SW 1271 (cell line): ENCODE results near the gene PEPD.

Experiments used
- DNase-seq, 2 experiments: peaks; one replicate each; lab custom pipeline; 2025; lab: John Stamatoyannopoulos, UW

Gene PEPD

DNA sequence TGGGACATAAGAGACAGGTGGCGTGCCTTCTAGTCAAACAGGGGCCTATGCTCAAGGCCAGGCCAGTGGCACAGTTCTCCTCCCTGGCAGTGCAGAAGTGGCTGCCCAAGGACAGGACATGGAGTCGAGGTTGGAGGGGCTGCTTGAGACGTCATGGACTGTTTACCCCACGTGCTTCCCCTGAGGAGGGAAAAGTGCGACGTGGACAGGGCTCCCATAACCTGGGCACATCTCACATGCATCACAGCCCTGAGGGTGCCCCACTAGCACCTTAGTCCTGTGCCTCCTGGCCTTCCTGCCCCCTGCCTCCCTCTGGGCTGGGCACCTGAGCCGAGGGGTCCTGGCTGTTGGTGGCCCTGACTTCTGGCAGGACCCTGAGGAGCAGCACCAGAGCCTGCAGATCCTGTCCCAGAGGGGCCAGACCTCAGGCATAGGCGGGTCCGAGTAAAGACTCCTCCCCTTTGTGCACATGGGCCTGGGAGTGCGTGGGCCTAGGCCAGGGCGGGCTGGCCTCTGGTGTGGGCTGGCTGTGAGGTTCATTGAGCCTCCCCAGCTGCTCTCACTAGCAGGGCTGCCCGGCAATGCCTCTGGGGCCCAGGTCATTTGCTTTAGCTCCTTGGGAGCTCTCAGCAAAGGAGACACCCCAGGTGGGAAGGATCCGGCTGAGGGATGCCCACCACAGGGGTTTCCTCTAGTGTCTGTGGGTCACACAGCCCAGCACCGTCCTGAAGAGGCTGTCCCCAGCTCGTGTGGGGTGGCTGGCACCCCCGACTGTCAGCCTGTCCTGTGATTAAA, 82.4 kb downstream of the PEPD start:
- no peak for DNase-seq

DNA sequence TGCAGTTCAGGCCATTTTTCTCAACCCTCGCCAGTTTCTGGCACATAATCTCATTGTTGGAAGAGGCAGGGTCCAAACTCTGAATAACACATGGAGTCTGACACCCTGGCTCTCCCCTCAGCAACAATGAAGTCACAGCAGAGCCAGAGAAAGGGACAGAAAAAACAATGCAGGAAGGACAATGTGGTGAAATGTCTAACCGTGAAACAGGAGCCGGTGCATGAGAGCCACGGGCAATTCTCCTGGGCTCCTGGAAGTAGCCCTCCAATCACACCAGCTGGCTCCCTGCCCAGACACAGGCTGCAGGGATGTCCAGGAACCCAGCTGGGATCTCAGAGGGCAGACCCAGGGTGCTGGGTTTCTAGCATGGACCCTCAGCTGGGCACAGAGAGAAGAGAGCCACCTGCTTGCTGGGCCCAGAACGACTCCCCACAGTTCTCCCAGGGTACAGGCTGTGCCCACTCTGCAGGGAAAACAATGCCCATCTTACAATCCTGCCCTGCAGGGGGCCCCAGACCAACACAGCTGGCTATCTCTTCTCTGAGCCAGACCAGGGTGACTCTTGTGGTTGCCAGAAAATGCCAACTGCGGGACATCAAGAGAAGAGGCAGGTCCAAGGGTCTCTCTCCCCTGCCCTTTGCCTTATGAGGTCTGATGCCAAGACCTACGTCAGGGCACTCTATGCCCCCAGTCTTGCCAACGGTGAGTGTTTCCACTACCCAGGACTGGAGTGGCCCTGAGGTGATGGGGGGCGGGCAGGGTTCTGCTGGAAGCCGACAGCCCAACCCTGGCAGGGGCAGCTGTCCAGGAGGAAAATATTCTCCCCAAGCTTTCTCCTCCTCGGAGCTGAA, 83.5 kb downstream of the PEPD start:
- peak in 1 of 2 experiments; percentile 1 for DNase-seq

DNA sequence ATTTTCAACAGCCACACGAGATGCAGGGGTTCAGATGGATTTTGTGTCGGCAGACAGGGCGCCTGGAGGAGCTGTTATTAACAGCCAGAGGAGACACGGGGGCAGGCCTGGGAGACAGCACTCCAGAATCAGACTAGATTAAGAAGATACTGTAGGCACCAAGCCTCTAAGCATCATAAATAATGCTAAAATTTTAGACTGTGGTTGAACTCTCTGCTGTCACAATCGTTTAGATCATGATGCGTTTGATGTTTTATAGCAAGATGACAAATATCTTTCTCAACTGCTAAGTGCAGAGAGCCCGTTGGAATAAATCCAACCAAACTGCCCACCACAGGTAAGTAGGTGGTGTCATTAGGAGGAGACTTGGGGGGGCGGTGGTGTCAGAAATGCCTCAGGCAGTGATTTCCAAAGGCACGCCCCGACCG, 84.2 kb downstream of the PEPD start:
- no peak for DNase-seq

DNA sequence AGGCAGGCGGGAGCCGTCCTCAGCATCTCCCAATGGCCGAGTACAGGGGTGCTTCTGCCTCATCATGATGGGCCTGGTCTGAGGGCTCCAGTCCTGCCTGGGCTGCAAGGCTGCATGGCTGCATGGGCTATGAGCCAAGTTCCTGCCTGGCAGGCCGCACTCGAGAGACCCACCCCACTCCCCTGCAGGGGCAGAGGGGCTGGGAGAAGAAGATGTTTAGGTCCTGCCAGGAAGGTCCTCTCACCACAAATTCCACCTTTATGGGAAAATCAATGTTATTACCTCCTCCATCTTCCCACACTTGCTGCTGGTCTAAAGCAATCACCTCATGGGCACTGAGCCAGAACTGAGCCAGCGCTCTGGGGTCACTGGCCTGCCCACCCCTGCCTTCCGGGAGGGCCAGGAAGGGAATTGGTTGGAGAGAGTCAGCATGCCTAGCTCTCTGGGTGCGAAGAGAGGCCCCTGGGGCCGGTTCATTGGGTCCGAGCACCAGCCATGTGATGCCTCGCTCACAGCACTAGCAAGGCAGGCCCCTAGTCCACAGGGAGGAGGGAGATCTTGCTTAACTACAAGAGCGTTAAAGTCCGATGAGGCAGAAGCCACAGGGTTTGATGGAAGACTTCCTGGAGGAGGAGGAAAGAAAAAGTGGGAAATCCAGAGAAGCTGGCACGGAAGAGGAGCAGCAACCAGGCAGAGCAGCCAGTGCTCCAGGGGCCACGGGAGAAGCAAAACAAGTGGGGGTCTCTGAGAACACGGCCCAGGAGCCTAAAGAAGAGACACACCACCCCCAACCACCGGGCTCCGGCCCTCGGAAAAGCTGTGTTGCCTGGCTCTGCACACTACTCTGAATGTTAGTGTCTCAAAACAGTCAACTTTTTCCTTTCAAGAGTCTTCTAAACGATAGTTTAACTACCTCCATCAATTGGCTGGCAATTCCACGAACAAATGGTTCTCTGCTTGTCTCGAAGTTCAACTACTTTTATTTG, 84.9 kb downstream of the PEPD start:
- DNase-seq, result no peak

DNA sequence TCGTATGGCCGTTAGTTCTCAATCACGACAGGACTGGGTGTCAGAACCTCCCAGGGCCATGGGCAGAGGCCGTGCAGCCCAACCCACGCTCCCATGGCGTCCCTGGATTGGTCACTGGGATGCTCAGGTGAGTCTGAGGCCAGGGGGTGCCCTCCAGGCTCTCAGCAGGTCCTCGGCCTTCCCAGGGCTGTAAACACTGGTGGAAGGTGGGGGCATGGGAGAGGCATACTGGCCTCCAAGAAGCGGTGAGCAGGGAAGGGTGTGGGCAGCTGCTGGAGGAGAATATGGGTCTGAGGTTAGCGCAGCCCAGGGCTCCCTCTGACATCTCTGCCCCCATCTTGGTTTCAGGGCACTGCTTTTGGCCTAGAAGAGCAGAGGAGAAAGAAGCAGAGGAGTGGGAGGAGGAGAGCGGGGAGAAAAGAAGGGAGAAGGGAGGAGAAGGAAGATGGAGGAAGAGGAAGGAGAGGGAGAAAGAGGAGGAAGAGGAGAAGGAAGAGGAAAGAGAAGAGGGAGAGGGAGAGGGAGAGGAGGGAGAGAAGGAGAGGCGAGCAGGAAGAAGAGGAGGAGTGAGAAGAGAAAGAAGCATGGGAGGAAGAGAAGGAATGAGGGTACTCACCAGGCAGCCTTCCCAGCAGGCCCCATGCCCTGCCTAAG, 85.8 kb downstream of the PEPD start:
- DNase-seq, result no peak

DNA sequence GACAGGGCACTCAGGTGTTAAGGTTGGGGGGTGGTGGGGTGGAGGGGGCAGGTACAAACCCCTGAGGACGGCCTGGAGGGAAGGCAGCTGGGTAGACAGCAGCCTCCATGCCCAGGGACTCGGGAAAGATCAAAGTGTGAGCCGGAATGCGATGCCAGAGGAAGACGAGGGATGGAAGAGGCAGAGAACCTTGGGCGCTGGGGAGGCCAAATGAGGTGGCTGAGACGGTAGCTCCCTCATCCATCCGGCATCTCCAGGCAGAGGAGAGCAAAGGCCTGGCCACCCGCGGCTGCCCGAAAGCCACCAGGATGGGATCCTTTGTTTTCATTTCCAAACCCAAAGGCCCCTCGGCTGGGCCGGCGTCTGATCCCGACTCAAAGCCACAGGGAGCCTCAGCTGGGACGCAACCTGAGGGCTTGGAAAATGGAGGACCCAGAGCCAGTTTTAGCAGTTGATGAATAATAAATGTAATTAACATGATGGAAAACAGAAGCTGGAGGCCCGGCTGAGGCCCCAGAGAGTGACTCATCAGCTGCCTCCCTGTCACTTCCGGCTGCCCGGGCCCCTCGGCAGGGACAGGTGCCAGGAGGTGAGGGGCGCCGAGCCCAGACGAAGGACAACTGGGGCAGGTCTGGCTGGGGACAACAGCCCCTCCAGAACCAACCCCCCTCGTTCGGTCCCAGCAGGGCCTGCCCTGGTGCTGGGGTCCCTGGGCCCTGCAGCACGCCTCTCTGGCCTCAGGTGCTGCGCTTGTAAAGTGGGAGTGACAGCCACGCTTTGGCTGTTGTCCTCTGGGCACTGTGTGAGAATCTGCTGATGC, 86.5 kb downstream of the PEPD start:
- DNase-seq, result no peak

DNA sequence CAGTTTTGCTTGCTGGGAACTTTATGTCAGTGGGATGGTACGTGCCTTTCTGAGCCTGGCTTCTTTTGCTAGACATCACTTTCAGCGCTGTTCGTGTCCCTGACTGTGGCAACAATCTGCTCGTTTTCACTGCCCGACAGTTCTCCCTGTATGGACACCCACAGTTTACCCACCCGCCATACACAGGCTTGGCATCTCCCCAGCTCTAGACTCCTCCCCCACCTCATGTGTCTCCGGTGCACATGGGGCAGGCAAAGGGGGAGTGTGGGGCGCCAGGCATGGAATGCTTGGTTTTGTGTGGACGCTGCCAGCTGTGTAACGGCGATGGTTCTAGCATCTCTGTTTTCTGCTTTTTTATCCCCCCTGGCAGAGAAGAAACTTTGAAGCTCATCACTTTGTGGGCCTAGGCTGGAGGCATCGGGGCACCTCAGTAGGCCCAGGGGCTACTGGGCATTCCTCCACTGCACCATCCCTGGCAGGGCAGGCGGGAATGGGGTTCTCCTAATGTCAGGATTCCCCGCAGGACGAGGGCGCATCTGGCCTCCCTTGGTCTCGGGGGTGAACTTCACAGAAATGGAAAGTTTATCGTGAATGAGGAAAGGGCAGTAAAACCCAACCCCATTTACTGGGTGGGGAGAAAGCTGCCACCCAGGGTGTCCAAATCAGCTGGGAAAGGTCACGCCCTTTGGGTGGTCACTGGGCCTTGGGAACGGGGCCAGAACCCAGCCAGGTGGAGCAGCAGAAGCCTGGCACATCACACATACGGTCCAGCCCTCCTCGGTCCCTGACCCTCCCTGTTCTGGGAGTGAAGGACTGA, 87.3 kb downstream of the PEPD start:
- no peak for DNase-seq

DNA sequence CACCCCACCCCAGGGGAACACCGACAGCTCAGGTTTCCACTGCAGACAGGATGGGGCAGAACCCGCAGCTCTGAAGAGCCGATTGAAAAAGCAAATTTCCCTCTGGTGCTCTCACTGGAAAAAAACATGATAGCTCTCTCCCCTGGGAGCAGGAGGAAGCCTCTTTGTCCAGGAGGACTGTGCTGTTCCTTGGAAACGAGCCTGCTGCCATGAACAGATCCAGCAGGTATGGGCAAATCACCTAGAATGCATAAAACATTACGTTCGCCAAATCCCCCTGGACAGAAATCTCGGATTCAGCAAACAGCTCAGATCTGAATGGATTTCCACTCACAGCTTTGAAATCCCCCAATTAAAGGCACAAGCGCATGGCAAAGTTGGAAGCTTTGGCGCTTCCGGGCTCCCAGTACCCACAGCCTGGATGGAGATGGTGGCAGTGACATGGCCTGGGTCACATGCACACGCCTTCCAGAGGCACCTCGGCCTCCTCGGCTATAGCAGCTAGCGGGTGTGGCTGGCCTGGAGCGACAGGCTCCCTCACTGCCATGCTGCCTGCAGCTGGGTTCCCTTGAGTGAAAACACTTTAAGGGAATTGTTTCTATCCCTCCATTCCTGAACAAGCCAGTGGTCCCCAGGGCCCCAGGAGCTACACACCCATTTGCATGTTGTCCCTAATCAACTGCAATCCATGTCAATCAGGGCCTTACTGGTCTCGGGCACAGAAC, 89.0 kb downstream of the PEPD start:
- DNase-seq, result no peak

DNA sequence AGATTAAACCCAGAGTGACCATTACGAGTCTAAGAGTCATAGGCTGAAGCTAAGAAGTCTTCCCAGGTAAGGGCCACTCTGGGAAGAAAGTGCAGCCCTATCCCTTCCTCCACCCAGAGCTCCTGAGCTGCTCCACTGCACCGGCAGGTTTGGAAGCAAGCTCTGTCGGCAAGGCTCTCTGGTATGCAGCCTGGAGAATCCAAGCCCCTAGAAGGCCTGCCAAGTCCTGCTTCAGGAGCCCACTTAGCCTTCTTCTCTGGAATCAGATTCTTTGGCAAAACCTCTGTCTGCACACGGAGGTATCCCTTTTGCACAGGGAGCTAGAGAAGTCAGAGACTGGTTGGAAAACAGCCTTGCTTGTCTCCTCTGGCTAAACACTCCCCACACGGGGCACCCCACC, 89.6 kb downstream of the PEPD start:
- no peak for DNase-seq

DNA sequence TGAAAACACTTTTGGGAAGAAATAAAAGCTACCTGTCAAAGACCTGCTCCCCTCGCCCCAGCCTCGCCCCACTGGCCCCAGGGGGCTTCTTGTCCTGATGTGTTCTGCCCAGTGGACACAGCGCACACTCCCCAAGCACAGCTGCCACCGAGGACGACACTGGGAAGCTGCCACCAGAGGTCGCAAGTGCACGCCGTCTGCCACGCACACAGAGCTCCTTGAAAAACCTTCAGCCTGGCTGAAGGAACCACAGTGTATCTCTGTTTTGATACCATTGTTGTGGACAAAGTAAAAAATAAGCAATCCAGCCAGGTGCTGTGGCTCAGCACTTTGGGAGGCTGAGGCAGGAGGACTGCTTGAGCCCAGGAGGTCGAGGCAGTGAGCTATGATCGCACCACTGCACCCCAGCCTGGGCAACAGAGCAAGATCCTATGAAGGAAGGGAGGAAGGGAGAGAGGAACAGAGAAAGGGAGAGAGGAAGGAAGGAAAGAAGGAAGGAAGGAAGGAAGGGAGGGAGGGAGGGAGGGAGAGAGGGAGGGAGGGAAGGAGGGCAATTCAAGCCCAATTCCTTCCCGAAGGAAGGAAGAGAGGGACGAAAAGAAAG, 90.8 kb downstream of the PEPD start:
- peak in 1 of 2 experiments; percentile 38 for DNase-seq

DNA sequence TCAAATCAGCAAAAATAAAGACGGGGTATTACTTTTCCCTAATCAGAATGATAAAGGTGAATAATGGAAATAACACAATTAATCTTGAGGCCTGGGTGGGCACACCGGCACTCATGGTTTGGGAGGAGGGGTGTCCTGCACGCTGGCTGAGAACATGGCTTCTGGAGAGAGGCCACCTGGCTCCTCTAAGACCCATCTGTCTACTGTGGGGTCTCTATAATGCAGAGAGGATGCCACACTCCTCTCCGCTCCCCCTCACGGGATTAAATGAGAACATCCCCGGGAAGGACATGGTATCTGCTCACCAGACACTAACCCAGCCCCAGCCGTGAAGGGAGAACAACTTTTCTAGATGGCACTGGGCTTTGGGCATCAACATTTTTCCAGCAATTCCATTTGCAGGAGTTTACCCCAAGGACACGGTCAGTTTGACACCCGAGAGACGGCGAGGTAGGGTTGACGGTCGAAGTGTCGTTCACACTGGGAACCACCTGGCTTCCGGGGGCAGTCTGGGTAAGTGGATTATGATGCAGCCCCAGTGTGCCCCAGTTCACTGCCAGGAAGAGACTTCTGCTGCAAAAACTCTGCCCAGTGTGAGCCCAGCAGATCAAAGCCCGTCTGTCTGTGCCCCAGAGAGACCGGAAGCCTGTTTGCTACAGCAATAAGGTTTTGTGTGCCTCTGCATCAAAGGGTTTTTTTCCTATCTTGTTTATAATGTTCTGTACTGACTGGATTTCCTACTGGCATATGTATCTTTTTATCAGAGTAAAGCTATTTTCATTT, 91.5 kb downstream of the PEPD start:
- no peak for DNase-seq

DNA sequence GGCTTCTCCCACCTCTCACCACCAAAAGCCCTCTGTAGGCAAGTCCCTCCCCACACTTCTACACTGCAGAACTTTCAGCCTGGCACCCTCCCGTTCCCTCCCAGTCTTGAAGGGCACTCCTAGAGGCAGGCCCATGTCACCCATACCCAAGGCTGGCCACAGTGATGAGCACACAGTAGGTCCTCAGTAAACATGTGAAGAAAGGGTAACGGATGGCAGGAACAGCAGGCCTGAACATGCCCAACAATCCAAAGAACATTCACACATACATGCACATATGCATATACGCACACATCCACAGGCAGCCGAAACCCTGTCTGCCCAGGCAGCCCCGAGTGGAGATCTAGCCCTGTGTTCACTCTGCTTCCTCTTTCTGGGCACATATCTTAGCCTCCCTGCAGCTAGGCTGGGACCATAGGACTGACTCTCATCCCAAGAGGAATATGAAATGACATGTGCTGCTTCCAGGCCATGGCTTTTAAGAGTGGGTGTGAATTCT, 92.9 kb downstream of the PEPD start:
- DNase-seq, result no peak

DNA sequence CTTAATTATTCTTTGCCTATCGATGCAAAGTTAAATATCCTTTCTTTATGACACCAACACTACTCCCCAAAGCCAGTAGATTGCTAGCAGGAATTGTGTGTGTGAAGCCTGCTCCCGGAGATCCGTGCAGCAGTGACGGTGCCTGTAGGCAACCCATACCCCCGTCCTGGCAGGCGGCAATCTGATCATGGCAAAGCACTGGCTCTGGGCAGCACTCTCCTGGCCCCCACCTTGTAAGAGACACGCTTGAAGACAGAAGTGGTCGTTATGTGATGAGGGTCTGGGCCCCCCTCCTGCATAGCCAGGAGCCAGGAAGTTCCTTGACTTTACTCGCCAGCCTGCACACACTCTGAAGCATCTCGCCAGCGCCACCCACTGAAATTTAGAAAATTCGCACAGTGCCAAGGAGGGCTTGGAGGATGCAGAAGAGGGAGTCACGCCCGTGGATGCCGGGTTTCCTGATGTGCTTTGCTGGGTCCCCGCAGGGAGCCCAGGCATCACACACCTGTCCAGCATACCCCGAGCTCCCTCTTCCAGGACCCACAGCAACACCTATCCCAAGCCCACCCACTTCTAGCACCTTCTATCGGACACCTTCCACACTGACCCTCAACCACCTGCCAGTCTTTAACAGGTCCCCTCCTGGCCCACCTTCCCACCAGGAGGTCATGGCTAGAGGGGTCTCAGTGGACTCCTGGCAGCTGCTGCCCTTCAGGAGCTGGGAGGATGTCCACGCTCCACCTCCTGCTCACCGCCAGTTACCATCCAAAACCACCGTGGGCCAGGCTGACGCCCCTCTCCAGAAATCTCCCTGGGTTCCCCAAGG, 93.6 kb downstream of the PEPD start:
- no peak for DNase-seq

DNA sequence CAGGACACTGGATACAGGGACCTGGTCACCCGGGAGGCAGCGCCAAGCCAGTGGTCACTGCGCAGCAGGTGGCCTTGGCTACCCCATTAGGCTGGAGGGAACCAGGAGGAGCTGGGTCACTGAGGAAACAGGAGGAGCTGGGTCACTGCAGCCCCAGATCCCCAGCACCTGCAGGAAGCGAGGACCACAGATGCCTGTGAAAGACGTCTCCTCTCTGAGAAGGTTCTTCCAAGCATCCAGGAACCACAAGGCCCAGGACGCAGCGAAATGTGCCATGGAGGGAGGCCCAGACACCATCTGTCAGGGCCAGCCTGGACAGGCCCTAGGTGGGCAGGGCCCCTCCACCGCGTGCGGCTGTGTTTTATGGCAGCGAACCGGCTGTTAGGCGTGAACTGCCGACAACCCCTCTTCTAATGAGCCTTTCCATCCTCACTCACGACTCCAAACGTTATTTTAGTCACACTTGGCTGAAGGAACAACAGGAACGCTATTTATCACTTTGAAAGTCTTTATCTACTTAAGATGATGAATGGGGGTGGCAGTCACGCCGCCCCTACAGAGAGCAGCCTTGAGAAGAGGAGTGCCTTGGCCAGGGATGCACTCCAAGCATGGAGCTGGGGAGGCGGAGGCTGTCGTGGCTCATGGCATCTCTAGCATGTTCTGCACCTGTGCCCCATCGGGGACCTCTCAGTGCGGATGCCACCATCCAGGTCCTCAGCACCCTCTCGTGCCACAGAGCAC, 94.8 kb downstream of the PEPD start:
- no peak for DNase-seq

DNA sequence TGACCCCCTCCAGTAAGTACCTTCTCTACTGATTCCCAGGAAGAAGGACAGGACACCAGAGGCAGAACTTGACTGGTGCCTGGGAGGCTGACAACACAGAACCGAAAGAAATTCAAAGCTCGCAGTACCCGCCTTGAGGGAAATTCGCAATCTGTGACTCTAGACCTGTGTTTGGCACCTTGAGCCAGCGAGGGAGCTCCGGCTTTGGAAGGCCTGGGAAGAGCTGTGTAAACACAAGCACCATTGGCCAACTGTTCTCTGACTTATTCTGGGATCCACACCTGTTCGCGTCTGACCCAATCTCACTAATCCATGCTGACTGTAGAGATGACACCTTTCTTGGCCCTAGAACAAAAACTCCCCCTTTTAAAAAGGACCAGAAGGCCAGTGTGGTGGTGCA, 97.4 kb downstream of the PEPD start:
- DNase-seq, result no peak
